A549 (cell line): Measurements from ENCODE around the gene MPI. TPM values are rescaled to one million over a fixed set of nuclear protein-coding genes. Genes with fewer than 3 reads are reported as not detected.
A peak's percentile ranks its signal among the peaks of the same experiment; 100 is the strongest.
"Not testable (repeated sequence)": the region's sequence is repeated elsewhere in the genome, so short reads cannot be mapped to it uniquely, and the experiment has no call there.

Experiments
- ATAC-seq, 2 experiments: fragments of 200-7000 bp in 1 of 2; fragments of >200 bp in 1 of 2; cut with Nextera tagmentation in 1 of 2; cut with Tn5 transposase in 1 of 2; 3 replicates each; pipeline versions ENCODE4 v1.8.0 to v1.9.1; 2018 to 2020; ENCODE audit warnings: mild to moderate bottlenecking in 1 of 2, moderate library complexity in 1 of 2
- CTCF ChIA-PET: fragments of 300-600 bp; sonication (Branson Sonifier 250); formaldehyde crosslinking; extraction: SDS; loops from one replicate; lab custom pipeline; 2021; ENCODE audit warnings: antibody characterized with exemption, inconsistent platforms; lab: Yijun Ruan, JAX
- POLR2A ChIA-PET: fragments of 350-600 bp; formaldehyde crosslinking; extraction: SDS; loops from one replicate; lab custom pipeline; 2021; ENCODE audit warnings: antibody characterized with exemption, inconsistent platforms; lab: Yijun Ruan, JAX
- DNase-seq, 2 experiments: peaks; one replicate each; pipeline versions ENCODE4 v3.0.0 to v3.0.0-alpha.2; 2011 to 2016; ENCODE audit warnings: low read depth in 1 of 2, low spot score in 1 of 2
- FAIRE-seq: peaks from 2 replicates; lab custom pipeline; 2011; peaks lifted over from hg19 to GRCh38; lab: Jason Lieb, UNC
- H3K27ac ChIP-seq, 2 experiments: fragments of >200 bp; sonication (Bioruptor Twin); formaldehyde crosslinking; 3 replicates each; pipeline ENCODE4 v1.5.1; 2016 to 2017
- H3K4me1 ChIP-seq: fragments of >200 bp; sonication (Bioruptor Twin); formaldehyde crosslinking; 3 replicates; pipeline ENCODE4 v1.6.1; 2016
- H3K4me2 ChIP-seq: fragments of >200 bp; sonication (Bioruptor Twin); formaldehyde crosslinking; 3 replicates; pipeline ENCODE4 v1.6.1; 2016
- H3K4me3 ChIP-seq: fragments of >200 bp; sonication (Bioruptor Twin); formaldehyde crosslinking; 3 replicates; pipeline ENCODE4 v1.5.1; 2016
- H3K9me3 ChIP-seq: fragments of >200 bp; sonication (Bioruptor Twin); formaldehyde crosslinking; 3 replicates; pipeline ENCODE4 v1.6.1; 2016
- EHMT2 ChIP-seq: fragments of 200-600 bp; sonication (generic); IDR thresholded peaks from 2 replicates; pipeline ENCODE4 v1.6.1; 2016; ENCODE audit warnings: antibody characterized with exemption, low read depth, mild to moderate bottlenecking, moderate library complexity
- ELK1 ChIP-seq: fragments of 150-350 bp; IDR thresholded peaks from 2 replicates; pipeline ENCODE4 v1.6.1; 2014; ENCODE audit warnings: low read depth, mild to moderate bottlenecking, low read length
- EP300 ChIP-seq, 2 experiments: fragments of >200 bp; sonication (Bioruptor Twin); formaldehyde crosslinking; IDR thresholded peaks; 2 replicates in 1 of 2; 3 replicates in 1 of 2; pipeline ENCODE4 v1.6.1; 2016 to 2017
- FOSL2 ChIP-seq, 2 experiments: fragments of 450-650 bp in 1 of 2; fragments of >200 bp in 1 of 2; sonication (Bioruptor Twin) in 1 of 2; formaldehyde crosslinking; IDR thresholded peaks; 2 replicates each; pipeline versions ENCODE4 v1.5.0 to v1.6.1; 2016 to 2020; ENCODE audit warnings: mild to moderate bottlenecking in 1 of 2, moderate library complexity in 1 of 2
- FOXS1 ChIP-seq: fragments of 250-450 bp; sonication (Bioruptor Pico); IDR thresholded peaks from 2 replicates; pipeline ENCODE4 v1.5.0; 2020; ENCODE audit warnings: mild to moderate bottlenecking, moderate library complexity
- HES2 ChIP-seq: fragments of >200 bp; sonication (Bioruptor Twin); formaldehyde crosslinking; IDR thresholded peaks from 2 replicates; pipeline ENCODE4 v1.6.1; 2016
- HOXB13 ChIP-seq: fragments of 250-450 bp; sonication (Bioruptor Pico); IDR thresholded peaks from 2 replicates; pipeline ENCODE4 v1.5.0; 2020; ENCODE audit warnings: low read depth, mild to moderate bottlenecking, moderate library complexity
- JUN ChIP-seq, 2 experiments: fragments of >200 bp; sonication (Bioruptor Twin); formaldehyde crosslinking; IDR thresholded peaks; 2 replicates in 1 of 2; 3 replicates in 1 of 2; pipeline ENCODE4 v1.6.1; 2016 to 2017
- KDM1A ChIP-seq: fragments of 200-600 bp; sonication (generic); IDR thresholded peaks from 2 replicates; pipeline ENCODE4 v1.6.1; 2016; ENCODE audit warnings: low read depth, mild to moderate bottlenecking
- KDM5A ChIP-seq: fragments of 200-600 bp; sonication (generic); IDR thresholded peaks from 2 replicates; pipeline ENCODE4 v1.6.1; 2016; ENCODE audit warnings: antibody characterized with exemption, mild to moderate bottlenecking
- MAFK ChIP-seq: fragments of 450-650 bp; IDR thresholded peaks from 2 replicates; pipeline ENCODE4 v1.6.1; 2014; ENCODE audit not compliant: partially characterized antibody
- MAZ ChIP-seq: fragments of 150-350 bp; IDR thresholded peaks from 2 replicates; pipeline ENCODE4 v1.6.1; 2014; ENCODE audit warnings: antibody characterized with exemption, low read depth, low read length, borderline replicate concordance
- PHF8 ChIP-seq: fragments of 200-600 bp; sonication (generic); IDR thresholded peaks from 2 replicates; pipeline ENCODE4 v1.6.1; 2016; ENCODE audit warnings: low read depth, mild to moderate bottlenecking, antibody characterized with exemption, moderate library complexity, borderline replicate concordance
- POLR2AphosphoS2 ChIP-seq: conservative IDR thresholded peaks from 2 replicates; pipeline ENCODE4 v1.6.1; 2012; ENCODE audit warnings: low read length, improper control_type of control experiment, inconsistent platforms
- RNF2 ChIP-seq: fragments of 200-600 bp; sonication (generic); IDR thresholded peaks from 2 replicates; pipeline ENCODE4 v1.6.1; 2016; ENCODE audit warnings: low read depth, mild to moderate bottlenecking, antibody characterized with exemption, moderate library complexity, borderline replicate concordance
- SMC3 ChIP-seq: fragments of >200 bp; sonication (Bioruptor Twin); formaldehyde crosslinking; IDR thresholded peaks from 3 replicates; pipeline ENCODE4 v1.6.1; 2018; ENCODE audit warnings: inconsistent platforms
- SREBF2 ChIP-seq: fragments of 450-650 bp; IDR thresholded peaks from 2 replicates; pipeline ENCODE4 v1.6.1; 2014; ENCODE audit warnings: mild to moderate bottlenecking, moderate library complexity
- ZFP36 ChIP-seq: fragments of 450-650 bp; IDR thresholded peaks from 2 replicates; pipeline ENCODE4 v1.6.1; 2014; ENCODE audit warnings: borderline replicate concordance; ENCODE audit not compliant: partially characterized antibody
- WGBS: methylation state at CpG from one replicate; pipeline ENCODE4 v1.1.6; 2017; ENCODE audit errors: missing lambda C conversion rate; 5-methylcytosine and 5-hydroxymethylcytosine counted together
- polyA plus RNA-seq, 4 experiments: library from polyadenylated mRNA; depleted of rRNA in 3 of 4; stranded (reverse); fragments of >200 nt; fragmentation: RNase III in 1 of 4; extraction: RNeasy Plus Mini Kit Qiagen cat#74134 plus additional on column Dnase treatment in 1 of 4; gene quantifications; 2 replicates in 3 of 4; 3 replicates in 1 of 4; pipeline ENCODE4 v1.2.3, GENCODE V29; 2011 to 2017
- TF ChIP-seq, protein P1 (sequence below): IDR thresholded peaks from 2 replicates; pipeline ENCODE4 v1.6.1; 2012

MPI gene
- polyA plus RNA-seq, 2 of the 4 experiments (the other 2 are of a cell fraction): 39.9 to 53.7 TPM

- DNase-seq: no peak
- Histone ChIP-seq H3K4me3 (no peak overlapping the region), H3K4me2 (no peak overlapping the region), H3K4me1 (0 out of 3 replicates have a peak, but pooled peaks cover 9% of the 10 kb centered on the region), H3K9me3 (no peaks in the 10 kb centered on the region)
- FAIRE-seq: no peak
- 60% methylated on average over 4 of the region's 4 CpGs for WGBS
- CTCF ChIA-PET: interaction anchor here (0.8 to 4.8 kb wide), 4 partner anchors 11 to 40 kb away, joined by 3 to 40 read pairs (median 3); no protein-coding TSS in a partner anchor
- ATAC-seq: no peak
- TF ChIP-seq EP300 (IDR thresholded peaks at IDR 0.05) (no peak), MAFK (peak; percentile 81), EHMT2 (no peak)
- TF ChIP-seq, all 56 proteins: peak for 1
- POLR2A ChIA-PET: interaction anchor here (0.6 to 1.1 kb wide), 2 partner anchors 17 to 23 kb away, joined by 3 to 5 read pairs; no protein-coding TSS in a partner anchor
- no peak overlapping the region for H3K27ac ChIP-seq
Measured at GRCh38 chr15:74884428-74885223, 5.2 kb upstream of the MPI start.

DNA sequence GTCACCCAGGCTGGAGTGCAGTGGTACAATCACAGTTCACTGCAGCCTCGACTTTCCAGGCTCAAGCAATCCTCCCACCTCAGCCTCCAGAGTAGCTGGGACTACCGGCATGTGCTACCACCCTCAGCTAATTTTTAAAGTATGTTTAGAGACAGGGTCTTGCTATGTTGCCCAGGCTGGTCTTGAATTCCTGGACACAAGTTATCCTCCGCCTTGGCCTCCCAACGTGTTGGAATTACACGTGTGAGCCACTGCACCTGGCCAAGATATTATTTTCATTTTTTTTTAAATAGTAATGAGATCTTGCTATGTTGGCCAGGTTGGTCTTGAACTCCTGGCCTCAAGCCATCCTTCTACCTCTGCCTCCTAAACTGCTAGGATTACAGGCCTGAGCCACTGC, 4.4 kb upstream of the MPI start:
- no peaks in the 10 kb centered on the region for H3K9me3 ChIP-seq
- no peak for TF ChIP-seq HOXB13 (CRISPR knock-in tag)
- TF ChIP-seq, protein P1, sequence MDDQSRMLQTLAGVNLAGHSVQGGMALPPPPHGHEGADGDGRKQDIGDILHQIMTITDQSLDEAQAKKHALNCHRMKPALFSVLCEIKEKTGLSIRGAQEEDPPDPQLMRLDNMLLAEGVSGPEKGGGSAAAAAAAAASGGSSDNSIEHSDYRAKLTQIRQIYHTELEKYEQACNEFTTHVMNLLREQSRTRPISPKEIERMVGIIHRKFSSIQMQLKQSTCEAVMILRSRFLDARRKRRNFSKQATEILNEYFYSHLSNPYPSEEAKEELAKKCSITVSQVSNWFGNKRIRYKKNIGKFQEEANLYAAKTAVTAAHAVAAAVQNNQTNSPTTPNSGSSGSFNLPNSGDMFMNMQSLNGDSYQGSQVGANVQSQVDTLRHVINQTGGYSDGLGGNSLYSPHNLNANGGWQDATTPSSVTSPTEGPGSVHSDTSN: no peak
- no peak for TF ChIP-seq JUN (IDR thresholded peaks at IDR 0.05)
- TF ChIP-seq RNF2: no peak
- no peak for TF ChIP-seq SMC3
- TF ChIP-seq SREBF2: no peak
- TF ChIP-seq PHF8: no peak
- no peak for TF ChIP-seq FOXS1 (CRISPR knock-in tag)
- TF ChIP-seq HES2: no peak
- no peak for TF ChIP-seq ZFP36
- TF ChIP-seq ELK1: no peak
- no peak for TF ChIP-seq KDM5A
- no peak for TF ChIP-seq FOSL2 (IDR thresholded peaks at IDR 0.05)
- TF ChIP-seq FOSL2 (CRISPR knock-in tag; IDR thresholded peaks at IDR 0.05): no peak
- no peak for TF ChIP-seq KDM1A
- no peak for TF ChIP-seq MAZ
- TF ChIP-seq POLR2AphosphoS2: no peak
- H3K4me2 ChIP-seq: no peak overlapping the region
- H3K4me1 ChIP-seq: peaks cover 9% of the 10 kb centered on the region; the same call in 1 of the 3 replicates
- 65% methylated on average over 5 of the region's 5 CpGs for WGBS
- DNase-seq: no peak
- no peak for FAIRE-seq
- no peak overlapping the region for H3K4me3 ChIP-seq
- CTCF ChIA-PET: interaction anchor here (1.7 to 9.2 kb wide), 2 partner anchors 10 to 15 kb away, joined by 3 to 92 read pairs; no protein-coding TSS in a partner anchor
- POLR2A ChIA-PET: no interaction called here
- no peak for ATAC-seq
- no peak overlapping the region for H3K27ac ChIP-seq

- H3K4me3 ChIP-seq, POLR2A ChIA-PET, H3K9me3 ChIP-seq, H3K4me2 ChIP-seq, H3K27ac ChIP-seq, DNase-seq, ATAC-seq, FAIRE-seq: not testable (repeated sequence)
- WGBS: 78% methylated on average over 8 of the region's 10 CpGs
- peaks cover 14% of the 10 kb centered on the region; the same call in 1 of the 3 replicates for H3K4me1 ChIP-seq
- CTCF ChIA-PET: interaction anchor here (1.3 to 9.2 kb wide), 2 partner anchors 9 to 13 kb away, joined by 5 to 92 read pairs; no protein-coding TSS in a partner anchor
Measured at GRCh38 chr15:74887537-74888193, 2.2 kb upstream of the MPI start.
